ENCODE results near the gene C1orf185. TPM values are rescaled to one million over a fixed set of nuclear protein-coding genes. Genes with fewer than 3 reads are reported as not detected.
"Not testable (repeated sequence)": the region's sequence is repeated elsewhere in the genome, so short reads cannot be mapped to it uniquely, and the experiment has no call there.

C1orf185 gene
- total and polyA plus RNA-seq, 2 experiments from 2014 or later, result not detected

GRCh38 chr1:51114137-51114536 is 12.1 kb downstream of the C1orf185 start:
- Histone ChIP-seq H3K36me3 (no peaks in the 10 kb centered on the region), H3K4me3 (no peak overlapping the region), H3K4me1 (ENCODE audit: low read depth) (no peaks in the 10 kb centered on the region), H3K27ac (no peak overlapping the region), H3K27me3 (no peaks in the 10 kb centered on the region), H3K9me3 (ENCODE audit: low read depth) (no peaks in the 10 kb centered on the region)
- no peak for TF ChIP-seq CTCF (IDR thresholded peaks at IDR 0.05; ENCODE audit: low read depth, low read length)
- DNase-seq (ENCODE audit: low read depth in 1 of 2, low spot score in 1 of 2), result no peak

- Histone ChIP-seq H3K4me1 (ENCODE audit: low read depth) (no peaks in the 10 kb centered on the region), H3K27ac (no peak overlapping the region), H3K9me3 (ENCODE audit: low read depth) (no peaks in the 10 kb centered on the region), H3K4me3 (no peak overlapping the region), H3K27me3 (no peaks in the 10 kb centered on the region), H3K36me3 (no peaks in the 10 kb centered on the region)
- TF ChIP-seq CTCF (IDR thresholded peaks at IDR 0.05; ENCODE audit: low read depth, low read length), result no peak
- DNase-seq (ENCODE audit: low read depth in 1 of 2, low spot score in 1 of 2), result no peak
These were observed 13.8 kb downstream of the C1orf185 start for GRCh38 chr1:51115714-51116404.

GRCh38 chr1:51119331-51119730 is 17.3 kb downstream of the C1orf185 start:
- Histone ChIP-seq H3K36me3 (no peaks in the 10 kb centered on the region), H3K9me3 (ENCODE audit: low read depth) (no peaks in the 10 kb centered on the region), H3K27ac (no peak overlapping the region), H3K4me1 (ENCODE audit: low read depth) (no peaks in the 10 kb centered on the region), H3K27me3 (no peaks in the 10 kb centered on the region), H3K4me3 (no peak overlapping the region)
- no peak for DNase-seq (ENCODE audit: low read depth in 1 of 2, low spot score in 1 of 2)
- no peak for TF ChIP-seq CTCF (IDR thresholded peaks at IDR 0.05; ENCODE audit: low read depth, low read length)

GRCh38 chr1:51120629-51121028 is 18.6 kb downstream of the C1orf185 start:
- no peak for TF ChIP-seq CTCF (IDR thresholded peaks at IDR 0.05; ENCODE audit: low read depth, low read length)
- H3K4me1 ChIP-seq (ENCODE audit: low read depth), result no peaks in the 10 kb centered on the region
- no peak overlapping the region for H3K4me3 ChIP-seq
- H3K27ac ChIP-seq, result no peak overlapping the region
- H3K27me3 ChIP-seq, result no peaks in the 10 kb centered on the region
- H3K36me3 ChIP-seq, result no peaks in the 10 kb centered on the region
- no peak for DNase-seq (ENCODE audit: low read depth in 1 of 2, low spot score in 1 of 2)
- H3K9me3 ChIP-seq (ENCODE audit: low read depth), result no peaks in the 10 kb centered on the region

- H3K27me3 ChIP-seq; H3K9me3 ChIP-seq (ENCODE audit: low read depth); H3K4me1 ChIP-seq (ENCODE audit: low read depth); H3K4me3 ChIP-seq; H3K36me3 ChIP-seq; H3K27ac ChIP-seq; DNase-seq (ENCODE audit: low read depth in 1 of 2, low spot score in 1 of 2): not testable (repeated sequence)
These were observed 25.1 kb downstream of the C1orf185 start for GRCh38 chr1:51127152-51127551.

GRCh38 chr1:51131185-51131584 is 29.2 kb downstream of the C1orf185 start:
- no peak for TF ChIP-seq CTCF (IDR thresholded peaks at IDR 0.05; ENCODE audit: low read depth, low read length)
- Histone ChIP-seq H3K36me3 (no peaks in the 10 kb centered on the region), H3K4me3 (no peak overlapping the region), H3K27me3 (no peaks in the 10 kb centered on the region), H3K27ac (no peak overlapping the region), H3K4me1 (ENCODE audit: low read depth) (no peaks in the 10 kb centered on the region), H3K9me3 (ENCODE audit: low read depth) (no peaks in the 10 kb centered on the region)
- DNase-seq (ENCODE audit: low read depth in 1 of 2, low spot score in 1 of 2), result no peak
